IPS DF 19.7 (cell line): ENCODE measurements around the gene PIN1.

Source experiments
- DNase-seq: peaks from one replicate; pipeline ENCODE4 v3.0.0-alpha.2; 2013; ENCODE audit warnings: low read depth, low spot score

Gene PIN1

GRCh38 chr19:9885077-9885552 lies 50.0 kb downstream of the PIN1 start:
- no peak for DNase-seq

- DNase-seq, result no peak
Observed at GRCh38 chr19:9891609-9892373, 56.7 kb downstream of the PIN1 start.
